Fibroblast of peridontal ligament (primary cell): ENCODE results near the gene RPSA.
A peak's percentile ranks its signal among the peaks of the same experiment; 100 is the strongest.
"Not testable (repeated sequence)": the region's sequence is repeated elsewhere in the genome, so short reads cannot be mapped to it uniquely, and the experiment has no call there.

ENCODE experiments used
- DNase-seq: peaks from one replicate; pipeline ENCODE4 v3.0.0-alpha.2; 2010; ENCODE audit errors: extremely low read depth

RPSA gene

DNA sequence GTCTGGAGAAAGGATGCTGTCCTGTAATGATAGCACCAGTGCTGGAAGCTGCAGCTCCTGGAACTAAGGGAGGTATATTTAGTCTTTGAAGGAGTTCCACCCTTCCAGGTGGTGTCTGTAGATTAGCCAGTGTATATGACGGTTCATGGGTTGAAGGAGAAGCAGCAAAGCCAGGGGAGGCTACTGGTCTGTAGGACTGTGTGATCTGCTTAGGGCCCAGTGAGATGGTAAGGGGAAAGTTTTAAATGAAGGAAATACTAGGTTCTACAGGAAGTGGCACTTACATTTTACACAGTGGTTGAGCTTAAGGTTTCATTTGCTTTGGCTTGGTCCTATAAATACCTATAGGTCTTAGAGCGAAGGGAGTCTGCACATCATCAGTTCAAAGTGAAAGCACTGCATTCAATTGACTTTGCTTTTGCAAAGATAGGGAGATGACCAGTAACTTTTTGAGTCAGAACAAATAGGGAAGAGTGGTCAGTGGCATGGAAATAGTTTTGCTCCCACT, 17.7 kb upstream of the RPSA start:
- DNase-seq = no peak

DNA sequence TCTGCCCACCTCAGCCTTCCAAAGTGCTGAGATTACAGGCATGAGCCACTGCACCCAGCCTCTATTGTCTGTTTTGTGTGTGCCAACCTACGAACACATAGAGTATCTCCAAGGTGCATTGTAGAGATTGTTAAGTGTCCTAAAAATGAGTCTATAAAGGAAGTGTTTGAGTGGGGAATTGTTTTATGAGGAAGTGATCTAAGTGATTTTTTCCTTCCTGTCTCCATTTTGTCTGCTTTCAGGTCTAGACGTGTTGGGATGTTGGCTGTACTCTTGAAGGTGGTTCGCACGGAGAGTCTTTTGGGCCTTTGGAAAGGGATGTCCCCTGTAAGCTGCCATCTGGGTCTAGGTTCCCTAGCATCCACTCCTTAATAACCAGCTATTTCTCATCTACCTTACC, 16.3 kb upstream of the RPSA start:
- no peak for DNase-seq

DNA sequence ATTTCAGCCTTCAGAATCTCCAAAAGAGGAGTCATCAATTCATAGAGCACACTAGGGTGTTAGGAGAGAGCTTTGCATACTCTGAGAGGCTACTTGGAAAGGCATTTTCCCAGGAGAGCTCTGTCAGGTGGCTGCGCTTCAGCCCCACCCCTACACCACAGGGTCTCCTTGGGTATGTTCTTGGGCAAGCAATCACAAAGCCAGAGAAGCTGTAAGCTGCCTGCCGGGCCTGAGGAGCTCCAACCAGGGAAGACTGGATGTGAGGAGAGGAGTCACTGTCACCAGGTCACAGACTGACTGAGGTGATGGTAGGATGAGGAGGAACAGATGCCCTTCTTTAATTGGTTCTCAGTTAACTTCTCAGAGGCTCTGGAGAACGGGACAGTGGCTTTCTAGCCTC, 9.8 kb upstream of the RPSA start:
- no peak for DNase-seq

DNA sequence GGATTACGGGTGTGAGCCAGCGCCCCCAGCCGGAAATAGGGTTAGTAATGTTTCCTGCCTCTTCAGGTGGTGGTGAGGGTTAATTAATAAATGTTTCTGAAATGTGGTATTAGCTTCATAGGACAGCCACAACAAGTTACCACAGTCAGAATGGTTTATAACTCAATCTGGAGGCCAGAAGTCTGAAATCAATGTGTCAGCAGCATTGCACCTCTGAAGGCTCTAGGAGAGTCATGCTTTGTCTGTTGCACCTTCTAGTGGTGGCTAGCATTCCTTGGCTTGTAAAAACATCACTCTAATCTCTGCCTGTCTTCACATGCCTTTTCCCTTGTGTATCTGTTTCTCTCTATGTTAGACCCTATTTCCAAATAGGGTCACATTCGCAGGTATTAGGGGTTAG, 7.8 kb upstream of the RPSA start:
- no peak for DNase-seq

DNA sequence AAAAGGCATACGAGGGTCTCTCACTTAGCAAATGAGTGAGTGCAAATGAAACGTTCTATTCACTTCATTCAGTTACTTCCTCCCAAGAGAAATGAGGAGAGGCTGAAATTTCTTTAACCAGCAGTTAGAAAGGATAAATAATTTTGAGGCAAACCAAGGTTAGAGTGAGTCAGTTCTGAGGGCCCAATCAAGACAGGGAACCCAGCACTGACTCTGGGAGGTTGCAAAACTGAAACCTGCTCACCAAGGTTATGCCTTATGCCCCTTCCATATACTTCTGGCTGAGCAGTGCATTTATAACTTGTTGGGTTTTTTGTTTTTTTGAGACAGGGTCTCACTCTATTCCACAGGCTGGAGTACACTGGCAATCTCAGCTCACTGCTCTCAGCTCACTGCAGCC, 4.5 kb upstream of the RPSA start:
- no peak for DNase-seq

DNA sequence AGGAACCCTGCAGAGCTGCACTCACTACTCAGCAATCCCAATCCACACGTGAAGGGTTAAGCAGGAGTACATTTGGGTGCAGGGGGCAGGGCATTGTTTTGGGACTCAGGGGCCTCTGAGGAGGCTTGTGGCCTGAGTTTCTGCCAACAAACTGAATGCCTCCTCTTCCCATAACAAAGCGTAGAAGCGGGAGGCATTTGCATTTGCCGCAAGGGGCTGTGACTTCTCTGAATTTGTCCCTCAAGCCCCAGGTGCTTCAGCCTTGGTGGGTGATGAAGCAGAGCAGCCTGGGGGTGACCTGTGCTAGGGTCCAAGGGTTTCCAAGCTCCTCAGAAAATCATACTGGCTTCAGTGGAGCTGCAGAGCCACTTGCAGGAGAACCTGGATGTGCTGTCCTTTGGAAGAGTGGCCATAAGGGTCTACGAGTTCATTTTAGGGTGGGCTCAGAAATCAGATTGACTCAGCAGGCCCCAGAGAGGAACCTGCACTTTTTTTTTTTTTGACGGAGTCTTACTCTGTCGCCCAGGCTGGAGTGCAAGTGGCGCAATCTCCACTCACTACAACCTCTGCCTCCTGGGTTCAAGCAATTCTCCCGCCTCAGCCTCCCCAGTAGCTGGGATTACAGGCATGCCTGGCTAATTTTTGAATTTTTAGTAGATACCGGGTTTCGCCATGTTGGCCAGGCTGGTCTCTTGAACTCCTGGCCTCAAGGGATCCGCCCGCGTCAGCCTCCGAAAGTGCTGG, 1.4 kb upstream of the RPSA start:
- no peak for DNase-seq

DNA sequence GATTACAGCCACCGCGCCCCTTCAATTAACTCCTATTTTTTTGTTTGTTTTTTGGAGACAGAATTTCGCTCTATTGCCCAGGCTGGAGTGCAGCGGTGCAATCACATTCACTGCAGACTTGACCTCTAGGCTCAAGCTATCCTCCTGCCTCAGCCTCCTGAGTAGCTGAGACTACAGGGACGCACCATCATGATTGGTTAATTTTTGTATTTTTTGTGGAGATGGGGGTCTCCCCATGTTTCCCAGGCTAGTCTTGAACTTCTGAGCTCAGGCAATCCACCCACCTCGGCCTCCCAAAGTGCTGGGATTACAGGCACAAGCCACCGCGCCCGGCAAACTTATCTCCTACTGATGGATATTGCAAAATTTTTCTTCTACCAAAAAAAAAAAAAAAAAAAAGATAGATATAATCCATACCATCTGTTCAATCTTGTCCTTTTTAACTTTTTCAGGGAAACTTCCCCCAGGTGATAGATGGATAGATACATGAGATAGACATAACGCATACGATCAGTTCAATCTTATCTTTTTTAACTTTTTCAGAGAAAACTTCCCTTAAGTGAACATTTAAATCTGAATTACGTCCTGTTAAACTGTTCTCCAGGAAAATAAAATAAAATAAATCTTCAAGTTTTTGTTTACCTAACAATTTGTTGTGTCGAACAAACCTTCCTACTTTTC, 693 bp upstream of the RPSA start:
- DNase-seq = no peak

DNA sequence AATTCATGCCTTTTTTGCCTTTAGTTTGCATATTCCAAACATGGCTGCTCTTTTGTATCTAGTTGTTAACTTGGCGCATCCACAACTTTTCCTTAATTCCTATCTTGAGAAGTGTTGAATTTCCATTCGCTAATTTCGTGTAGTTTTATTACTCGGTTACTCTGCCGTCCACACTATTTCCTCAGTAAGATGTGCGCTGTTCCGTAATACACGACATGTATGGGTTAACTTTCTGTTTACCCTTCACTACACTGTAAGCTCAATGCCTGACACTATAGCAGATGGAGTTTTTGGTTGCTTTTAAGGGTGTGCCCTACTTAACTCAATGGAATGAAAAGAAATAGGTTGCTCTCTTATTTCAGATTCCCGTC, 724 bp downstream of the RPSA start:
- DNase-seq = peak; percentile 46

DNA sequence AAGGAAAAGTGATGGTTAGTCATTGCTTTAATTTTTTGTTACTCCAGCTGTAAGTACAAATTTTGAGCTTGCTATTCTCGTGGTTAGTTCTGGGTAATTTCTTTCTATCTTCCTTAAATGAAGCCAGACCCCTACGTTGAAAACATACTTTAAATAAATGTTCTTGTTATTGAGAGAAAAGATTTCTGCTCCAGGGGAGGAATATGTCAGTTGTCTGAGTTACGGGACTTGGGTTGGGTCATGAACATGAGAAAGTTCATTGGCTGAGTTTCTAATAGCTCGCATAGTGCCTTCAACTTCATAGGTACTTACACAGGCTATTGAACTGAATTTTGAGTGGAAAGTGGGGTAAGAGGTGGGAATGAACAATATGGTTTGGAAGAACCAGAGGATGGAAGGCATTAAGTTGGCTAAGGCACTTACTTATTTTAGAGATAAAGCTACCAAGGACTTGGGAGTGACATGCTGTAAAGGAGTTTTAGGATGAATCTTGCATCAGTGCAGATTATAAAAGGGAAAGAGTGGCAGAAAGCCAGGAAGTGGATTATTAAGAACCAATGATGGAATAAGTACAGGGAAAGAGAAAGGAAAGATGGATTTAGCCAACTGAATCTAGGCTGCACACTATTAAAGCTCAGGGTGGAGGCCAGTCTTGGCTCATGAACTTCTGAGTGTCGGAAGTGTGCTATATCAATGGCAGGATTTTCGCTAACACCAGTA, 1.4 kb downstream of the RPSA start:
- DNase-seq = peak; percentile 57

DNA sequence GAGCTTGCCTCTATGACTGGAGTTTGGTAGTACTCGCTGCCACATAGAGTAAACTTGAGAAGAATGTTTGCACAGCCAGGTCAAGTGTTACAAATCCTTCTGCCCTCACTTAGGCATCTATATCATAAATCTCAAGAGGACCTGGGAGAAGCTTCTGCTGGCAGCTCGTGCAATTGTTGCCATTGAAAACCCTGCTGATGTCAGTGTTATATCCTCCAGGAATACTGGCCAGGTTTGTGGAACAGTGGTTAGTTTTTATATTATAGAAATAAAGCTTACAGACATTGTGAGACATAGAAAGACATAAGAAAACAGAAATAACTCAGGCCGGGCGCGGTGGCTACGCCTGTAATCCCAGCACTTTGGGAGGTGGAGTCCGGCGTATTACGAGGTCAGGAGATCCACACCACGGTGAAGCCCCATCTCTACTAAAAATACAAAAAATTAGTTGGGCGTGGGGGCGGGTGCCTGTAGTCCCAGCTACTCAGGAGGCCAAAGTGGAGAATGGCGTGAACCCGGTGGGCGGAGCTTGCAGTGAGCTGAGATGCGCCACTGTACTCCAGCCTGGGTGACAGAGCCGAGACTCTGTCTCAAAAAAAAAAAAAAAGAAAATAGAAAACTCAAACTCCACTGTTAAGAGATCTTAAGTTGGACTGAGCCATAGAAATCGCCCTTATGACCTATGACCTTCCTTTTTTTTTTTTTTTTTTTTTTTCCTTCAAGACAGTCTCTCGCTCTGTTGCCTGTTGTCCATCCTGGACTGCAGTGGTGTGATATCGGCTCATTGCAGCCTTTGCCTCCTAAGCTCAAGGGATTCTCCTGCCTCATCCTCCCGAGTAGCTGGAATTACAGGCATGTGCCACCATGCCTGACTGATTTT, 2.2 kb downstream of the RPSA start:
- no peak for DNase-seq

DNA sequence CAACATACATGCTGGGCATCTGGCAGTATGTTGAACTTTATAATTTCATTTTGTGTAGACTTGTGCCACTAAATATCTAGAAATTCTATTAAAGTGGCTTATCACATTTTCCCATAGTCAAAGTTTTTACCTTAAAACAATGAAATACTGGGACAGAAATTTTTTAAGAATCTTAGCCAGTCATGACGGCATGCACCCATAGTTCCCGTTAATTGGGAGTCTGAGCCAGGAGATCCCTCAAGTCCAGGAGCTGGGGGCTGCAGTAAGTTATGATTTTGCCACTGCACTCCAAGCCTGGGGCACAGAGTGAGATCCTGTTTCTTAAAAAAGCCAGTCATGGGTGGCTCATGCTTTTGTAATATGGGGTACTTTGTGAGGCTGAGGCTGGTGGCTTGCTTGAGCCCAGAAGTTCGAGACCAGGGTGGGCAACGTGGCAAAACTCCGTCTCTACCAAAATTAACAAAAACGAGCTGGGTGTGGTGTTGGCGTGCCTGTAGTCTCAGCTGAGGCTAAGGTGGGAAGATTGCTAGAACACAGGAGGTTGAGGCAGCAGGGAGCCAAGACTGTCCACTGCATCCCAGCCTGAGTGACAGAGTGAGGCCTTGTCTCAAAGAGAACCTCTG, 3.1 kb downstream of the RPSA start:
- no peak for DNase-seq

DNA sequence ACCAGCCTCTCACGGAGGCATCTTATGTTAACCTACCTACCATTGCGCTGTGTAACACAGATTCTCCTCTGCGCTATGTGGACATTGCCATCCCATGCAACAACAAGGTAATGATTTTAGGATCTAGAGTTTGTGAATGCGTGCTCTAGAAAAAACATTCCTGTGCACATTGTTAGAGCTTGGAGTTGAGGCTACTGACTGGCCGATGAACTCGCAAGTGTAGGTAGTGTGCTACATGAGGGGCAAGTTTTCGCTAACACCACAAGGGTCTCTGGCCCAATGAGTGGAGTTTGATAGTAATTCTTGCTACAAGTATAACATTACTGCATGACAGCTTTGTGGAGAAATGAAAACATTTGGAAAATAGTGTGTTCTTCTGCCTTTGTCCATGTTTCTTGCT, 4.4 kb downstream of the RPSA start:
- DNase-seq = no peak

DNA sequence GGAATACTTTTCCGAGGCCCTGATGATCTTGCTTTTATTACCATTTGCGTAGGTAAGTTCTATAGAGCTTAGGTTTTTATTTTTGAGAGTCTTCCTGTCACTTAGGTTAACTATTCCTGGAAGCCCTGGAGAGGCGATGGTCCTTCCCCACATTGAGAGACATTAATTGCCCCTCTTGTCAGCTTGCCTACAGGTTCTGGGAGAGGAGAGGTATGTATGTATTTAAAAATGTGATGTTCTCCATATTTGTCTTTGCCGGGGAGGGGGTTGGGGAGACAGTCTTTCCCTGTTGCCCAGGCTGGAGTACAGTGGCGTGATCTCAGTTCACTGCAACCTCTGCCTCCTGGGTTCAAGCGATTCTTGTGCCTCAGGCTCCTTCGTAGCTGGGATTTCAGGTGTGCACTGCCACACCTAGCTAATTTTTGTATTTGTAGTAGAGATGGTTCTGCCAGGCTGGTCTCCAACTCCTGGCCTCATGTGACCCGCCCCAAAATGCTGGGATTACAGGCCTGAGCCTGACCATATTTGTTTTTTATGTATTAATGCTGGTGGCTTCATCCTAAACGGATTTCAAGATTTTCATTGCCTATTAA, 6.2 kb downstream of the RPSA start:
- no peak for DNase-seq

DNA sequence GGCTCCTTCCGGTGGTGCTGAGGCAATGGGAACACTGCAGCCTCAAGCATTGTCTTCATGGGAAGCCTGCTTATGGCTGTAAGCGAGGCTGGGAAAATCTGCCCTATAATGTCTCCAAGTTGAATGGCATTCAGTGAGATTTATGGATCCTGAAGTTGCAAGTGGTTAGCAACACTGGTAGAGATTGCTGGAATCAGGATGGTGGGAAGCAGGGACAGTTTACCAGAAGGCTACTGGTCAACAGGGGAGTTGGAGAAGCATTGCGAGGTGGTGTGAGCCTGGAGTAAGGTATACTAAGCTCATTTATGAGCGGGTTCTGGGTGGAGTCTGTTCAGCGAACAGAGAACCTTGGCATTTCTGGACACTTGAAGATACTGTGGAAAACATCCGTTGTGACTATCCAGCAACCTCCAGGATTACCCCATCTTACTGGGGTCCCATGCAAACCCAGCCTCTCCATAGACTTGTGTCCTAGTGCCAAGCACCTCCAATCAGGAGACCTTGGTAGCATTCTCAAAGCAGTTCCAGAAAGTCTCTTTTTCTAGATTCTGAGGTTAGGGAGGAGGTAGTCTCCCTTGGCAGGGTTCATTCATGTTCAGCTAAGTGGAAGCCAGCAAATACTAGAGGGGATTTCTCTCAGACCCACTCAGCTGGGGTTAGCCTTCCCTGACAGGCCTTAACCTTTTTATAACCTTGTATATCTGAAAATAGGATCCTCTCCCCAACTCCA, 7.3 kb downstream of the RPSA start:
- DNase-seq = peak; percentile 27

DNA sequence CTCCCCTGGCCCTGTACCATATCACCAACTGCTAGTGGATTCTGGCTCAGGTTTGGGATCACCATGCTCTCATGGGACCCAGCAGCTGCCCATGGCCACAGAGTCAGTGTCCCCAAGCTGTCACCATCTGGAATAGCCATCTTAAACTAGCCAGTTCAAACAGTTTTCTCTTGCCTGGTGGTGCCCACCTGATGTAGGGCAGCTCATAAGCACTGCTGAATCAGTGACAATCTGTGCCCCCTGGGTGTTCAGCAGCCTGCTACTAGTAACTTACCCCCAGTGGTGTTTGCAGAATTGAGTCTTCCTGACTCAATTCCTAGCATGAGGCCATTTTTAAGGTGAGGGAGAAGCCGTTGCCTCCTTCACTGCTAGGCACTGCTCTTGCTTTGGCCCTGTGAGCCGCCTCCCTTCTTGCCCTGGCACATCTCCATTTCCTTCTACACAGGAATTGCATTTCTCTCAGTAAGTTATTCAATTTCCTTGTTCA, 7.9 kb downstream of the RPSA start:
- no peak for DNase-seq

DNA sequence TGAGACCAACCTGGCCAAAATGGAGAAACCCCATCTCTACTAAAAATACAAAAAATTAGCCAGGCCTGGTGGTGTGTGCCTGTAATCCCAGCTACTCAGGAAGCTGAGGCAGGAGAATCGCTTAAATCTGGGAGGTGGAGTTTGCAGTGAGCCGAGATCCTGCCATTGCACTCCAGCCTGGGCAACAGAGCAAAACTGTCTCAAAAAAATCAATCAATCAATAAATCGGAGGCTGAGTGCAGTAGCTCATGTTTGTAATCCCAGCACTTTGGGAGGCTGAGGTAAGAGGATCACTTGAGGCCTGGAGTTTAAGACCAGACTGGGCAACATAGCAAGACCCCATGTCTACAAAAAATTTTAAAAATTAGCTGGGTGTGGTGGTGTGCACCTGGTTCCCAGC, 8.8 kb downstream of the RPSA start:
- DNase-seq = not testable (repeated sequence)

DNA sequence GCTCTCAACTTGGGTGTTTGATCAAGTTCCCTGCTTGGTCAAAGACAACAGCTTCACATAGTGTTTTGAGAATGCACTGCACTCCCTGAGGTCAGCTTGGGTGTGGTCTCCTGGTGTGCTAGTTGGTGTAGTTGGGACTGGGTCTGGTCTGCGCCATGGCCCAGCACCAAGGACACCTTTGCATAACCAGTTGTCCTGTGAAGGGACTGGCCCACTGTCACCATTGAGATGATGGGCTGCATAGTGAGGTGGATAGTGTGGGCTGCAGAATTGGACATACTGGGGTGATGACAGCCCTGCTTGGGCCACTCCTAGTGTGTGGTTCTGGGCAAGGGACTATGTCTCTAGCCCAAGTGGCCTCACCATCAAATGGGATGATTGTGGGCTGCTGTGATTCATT, 9.5 kb downstream of the RPSA start:
- DNase-seq = no peak

DNA sequence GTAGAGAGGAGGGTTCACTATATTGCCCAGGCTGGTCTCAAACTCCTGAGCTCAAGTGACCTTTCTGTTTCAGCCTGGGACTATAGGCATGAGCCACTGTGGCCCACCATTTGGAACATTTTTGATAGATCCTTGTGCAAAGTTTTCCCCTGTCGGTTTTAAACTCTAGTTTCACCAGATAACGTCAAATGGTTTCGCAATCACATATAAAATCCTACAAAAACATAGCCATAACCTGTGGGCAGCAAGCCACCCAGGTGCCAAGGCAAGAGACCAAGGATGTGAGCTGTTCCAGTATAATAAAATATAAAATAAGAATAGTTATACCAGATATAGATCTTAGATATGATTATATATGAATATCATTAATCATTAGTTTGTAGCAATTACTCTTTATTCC, 10.5 kb downstream of the RPSA start:
- DNase-seq = not testable (repeated sequence)

DNA sequence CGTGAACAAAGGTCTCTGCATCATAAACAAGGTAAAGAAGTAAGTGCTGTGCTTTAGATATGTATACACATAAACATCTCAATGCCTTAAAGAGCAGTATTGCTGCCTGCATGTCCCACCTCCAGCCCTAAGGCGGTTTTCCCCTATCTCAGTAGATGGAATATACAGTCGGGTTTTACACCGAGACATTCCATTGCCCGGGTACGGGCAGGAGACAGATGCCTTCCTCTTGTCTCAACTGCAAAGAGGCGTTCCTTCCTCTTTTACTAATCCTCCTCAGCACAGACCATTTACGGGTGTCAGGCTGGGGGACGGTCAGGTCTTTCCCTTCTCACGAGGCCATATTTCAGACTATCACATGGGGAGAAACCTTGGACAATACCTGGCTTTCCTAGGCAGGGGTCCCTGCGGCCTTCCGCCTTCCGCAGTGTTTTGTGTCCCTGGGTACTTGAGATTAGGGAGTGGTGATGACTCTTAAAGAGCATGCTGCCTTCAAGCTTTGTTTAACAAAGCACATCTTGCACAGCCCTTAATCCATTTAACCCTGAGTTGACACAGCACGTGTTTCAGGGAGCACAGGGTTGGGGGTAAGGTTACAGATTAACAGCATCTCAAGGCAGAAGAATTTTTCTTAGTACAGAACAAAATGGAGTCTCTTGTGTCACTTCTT, 12.2 kb downstream of the RPSA start:
- not testable (repeated sequence) for DNase-seq
